ENCODE results near the gene VEGFA.

The VEGFA gene

DNA sequence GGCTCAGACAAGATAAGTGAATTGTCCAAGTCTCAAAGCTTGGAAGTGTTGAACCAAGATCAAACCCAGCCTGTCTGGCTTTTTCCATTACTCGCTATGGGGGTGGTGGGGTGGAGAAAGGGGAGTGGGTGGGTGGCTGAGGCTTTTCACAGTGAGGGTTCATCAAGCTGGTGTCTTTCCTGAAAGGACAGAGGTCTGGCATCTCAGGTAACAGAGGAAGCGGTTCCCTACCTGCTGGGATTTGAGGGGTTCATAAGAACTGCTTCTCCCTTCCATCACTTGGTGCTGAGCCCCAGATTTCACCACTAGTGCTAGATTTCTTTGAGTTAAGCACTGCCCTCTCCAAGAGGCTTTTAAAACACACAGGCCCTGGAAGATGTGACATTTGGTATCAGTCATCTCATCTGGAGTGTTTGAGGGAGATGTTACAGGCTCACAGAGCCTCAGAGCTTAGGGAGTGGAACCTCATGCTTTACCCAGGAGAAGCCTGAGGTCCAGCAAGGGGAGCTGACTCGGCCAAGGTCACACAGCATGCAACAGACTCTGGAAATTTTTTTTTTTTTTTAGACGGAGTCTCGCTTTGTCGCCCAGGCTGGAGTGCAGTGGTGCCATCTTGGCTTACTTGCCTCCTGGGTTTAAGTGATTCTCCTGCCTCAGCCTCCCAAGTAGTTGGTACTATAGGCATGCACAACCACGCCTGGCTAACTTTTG lies 6.0 kb upstream of the VEGFA start:
- POLR2A ChIA-PET = no interaction called here
- CTCF ChIA-PET = no interaction called here
- no peak for DNase-seq (ENCODE audit: extremely low spot score)
- TF ChIP-seq FOXM1 (IDR thresholded peaks at IDR 0.05; ENCODE audit: borderline replicate concordance) (no peak), L3MBTL2 (conservative IDR thresholded peaks at IDR 0.05) (no peak), FOXA1 (IDR thresholded peaks at IDR 0.05) (no peak), ELF4 (IDR thresholded peaks at IDR 0.05) (no peak), CTBP1 (IDR thresholded peaks at IDR 0.05; ENCODE audit: borderline replicate concordance) (no peak), NFRKB (IDR thresholded peaks at IDR 0.05) (no peak), TARDBP (IDR thresholded peaks at IDR 0.05) (no peak)
- TF ChIP-seq, protein P1, sequence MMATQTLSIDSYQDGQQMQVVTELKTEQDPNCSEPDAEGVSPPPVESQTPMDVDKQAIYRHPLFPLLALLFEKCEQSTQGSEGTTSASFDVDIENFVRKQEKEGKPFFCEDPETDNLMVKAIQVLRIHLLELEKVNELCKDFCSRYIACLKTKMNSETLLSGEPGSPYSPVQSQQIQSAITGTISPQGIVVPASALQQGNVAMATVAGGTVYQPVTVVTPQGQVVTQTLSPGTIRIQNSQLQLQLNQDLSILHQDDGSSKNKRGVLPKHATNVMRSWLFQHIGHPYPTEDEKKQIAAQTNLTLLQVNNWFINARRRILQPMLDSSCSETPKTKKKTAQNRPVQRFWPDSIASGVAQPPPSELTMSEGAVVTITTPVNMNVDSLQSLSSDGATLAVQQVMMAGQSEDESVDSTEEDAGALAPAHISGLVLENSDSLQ (IDR thresholded peaks at IDR 0.05) = no peak

DNA sequence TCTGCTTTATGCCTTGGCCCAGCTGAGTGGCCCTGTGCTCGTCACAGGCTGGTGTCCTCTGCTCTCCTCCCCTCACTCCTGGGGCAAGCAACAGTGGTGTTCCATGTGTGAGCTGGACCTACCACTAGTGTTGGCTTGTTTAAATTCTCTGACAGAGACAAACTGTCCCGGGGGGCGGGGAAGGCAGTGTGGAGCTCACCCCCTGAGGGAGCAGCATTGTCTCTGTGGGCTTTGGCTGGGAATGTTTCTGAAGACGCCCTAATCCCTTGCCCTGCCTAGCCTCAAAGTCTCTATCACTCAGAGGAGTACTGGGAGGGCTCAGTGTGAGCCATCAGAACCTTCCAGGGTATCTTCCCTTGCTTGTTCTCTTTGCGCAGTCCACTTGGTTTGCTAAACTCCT lies 5.2 kb upstream of the VEGFA start:
- ChIA-PET POLR2A (no interaction called here), CTCF (interaction anchor here (0.7 kb wide), 1 partner anchor 142 kb away, joined by 4 read pairs; no protein-coding TSS in a partner anchor)
- DNase-seq (ENCODE audit: extremely low spot score) = no peak
- no peak for TF ChIP-seq CTBP1 (IDR thresholded peaks at IDR 0.05; ENCODE audit: borderline replicate concordance)
- TF ChIP-seq ZNF384 (IDR thresholded peaks at IDR 0.05) = no peak

GRCh38 chr6:43765776-43766499 lies 4.1 kb upstream of the VEGFA start:
- POLR2A ChIA-PET = no interaction called here
- TF ChIP-seq TARDBP (IDR thresholded peaks at IDR 0.05) (no peak), FOXK2 (IDR thresholded peaks at IDR 0.05) (no peak), HDGF (IDR thresholded peaks at IDR 0.05; ENCODE audit: borderline replicate concordance) (no peak), NFRKB (IDR thresholded peaks at IDR 0.05) (no peak), SP1 (IDR thresholded peaks at IDR 0.05) (no peak), ARNT (IDR thresholded peaks at IDR 0.05) (no peak), FOXM1 (IDR thresholded peaks at IDR 0.05; ENCODE audit: borderline replicate concordance) (no peak), L3MBTL2 (conservative IDR thresholded peaks at IDR 0.05) (no peak), SUZ12 (IDR thresholded peaks at IDR 0.05) (no peak), BHLHE40 (IDR thresholded peaks at IDR 0.05; ENCODE audit: borderline replicate concordance) (no peak), FOXA1 (IDR thresholded peaks at IDR 0.05) (no peak), ZNF384 (IDR thresholded peaks at IDR 0.05) (no peak), CTBP1 (IDR thresholded peaks at IDR 0.05; ENCODE audit: borderline replicate concordance) (no peak), ELF4 (IDR thresholded peaks at IDR 0.05) (no peak), LEF1 (IDR thresholded peaks at IDR 0.05; ENCODE audit: borderline replicate concordance) (no peak)
- TF ChIP-seq, protein P1 (IDR thresholded peaks at IDR 0.05) = no peak
- DNase-seq (ENCODE audit: extremely low spot score) = no peak
- CTCF ChIA-PET = interaction anchor here (0.6 to 0.8 kb wide), 2 partner anchors 90 to 313 kb away, joined by 3 read pairs; no protein-coding TSS in a partner anchor

DNA sequence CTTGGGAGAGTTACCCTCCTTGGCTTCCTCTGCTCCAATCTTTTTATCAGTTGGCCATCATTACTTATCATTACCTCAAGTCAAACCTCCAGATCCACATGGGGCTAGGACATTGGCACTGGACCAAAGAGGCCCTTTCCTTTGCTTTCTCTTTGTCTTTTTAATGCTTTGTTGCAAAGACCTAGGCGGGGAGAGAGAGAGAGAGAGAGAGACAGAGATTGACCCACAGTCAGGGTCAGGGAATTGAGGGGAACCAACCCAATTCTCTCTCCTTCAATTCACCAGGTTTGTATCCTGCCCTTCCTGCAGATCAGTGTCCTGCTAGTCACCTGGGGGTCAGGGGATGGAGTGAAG lies 3.5 kb upstream of the VEGFA start:
- ChIA-PET POLR2A (no interaction called here), CTCF (no interaction called here)
- no peak for DNase-seq (ENCODE audit: extremely low spot score)
- TF ChIP-seq BHLHE40 (IDR thresholded peaks at IDR 0.05; ENCODE audit: borderline replicate concordance) = no peak
- TF ChIP-seq SP1 (IDR thresholded peaks at IDR 0.05) = no peak
- TF ChIP-seq ELF4 (IDR thresholded peaks at IDR 0.05) = no peak
- TF ChIP-seq NFRKB (IDR thresholded peaks at IDR 0.05) = no peak
- TF ChIP-seq FOXK2 (IDR thresholded peaks at IDR 0.05) = no peak
- no peak for TF ChIP-seq L3MBTL2 (conservative IDR thresholded peaks at IDR 0.05)
- TF ChIP-seq SUZ12 (IDR thresholded peaks at IDR 0.05) = no peak
- TF ChIP-seq ZNF384 (IDR thresholded peaks at IDR 0.05) = no peak
- TF ChIP-seq TARDBP (IDR thresholded peaks at IDR 0.05) = no peak
- TF ChIP-seq LEF1 (IDR thresholded peaks at IDR 0.05; ENCODE audit: borderline replicate concordance) = no peak
- TF ChIP-seq FOXM1 (IDR thresholded peaks at IDR 0.05; ENCODE audit: borderline replicate concordance) = no peak
- TF ChIP-seq, protein P1 (IDR thresholded peaks at IDR 0.05) = no peak
- TF ChIP-seq FOXA1 (IDR thresholded peaks at IDR 0.05) = no peak
- TF ChIP-seq HDGF (IDR thresholded peaks at IDR 0.05; ENCODE audit: borderline replicate concordance) = no peak
- TF ChIP-seq CTBP1 (IDR thresholded peaks at IDR 0.05; ENCODE audit: borderline replicate concordance) = no peak
- no peak for TF ChIP-seq ARNT (IDR thresholded peaks at IDR 0.05)

- CTCF ChIA-PET = interaction anchor here (1.8 kb wide), 1 partner anchor 187 kb away, joined by 5 read pairs; no protein-coding TSS in a partner anchor
- POLR2A ChIA-PET = no interaction called here
- TF ChIP-seq SUZ12 (IDR thresholded peaks at IDR 0.05) = no peak
- no peak for TF ChIP-seq ARNT (IDR thresholded peaks at IDR 0.05)
- TF ChIP-seq L3MBTL2 (conservative IDR thresholded peaks at IDR 0.05) = no peak
- TF ChIP-seq FOXK2 (IDR thresholded peaks at IDR 0.05) = no peak
- no peak for TF ChIP-seq SP1 (IDR thresholded peaks at IDR 0.05)
- TF ChIP-seq TARDBP (IDR thresholded peaks at IDR 0.05) = no peak
- TF ChIP-seq CTBP1 (IDR thresholded peaks at IDR 0.05; ENCODE audit: borderline replicate concordance) = no peak
- TF ChIP-seq NFRKB (IDR thresholded peaks at IDR 0.05) = no peak
- TF ChIP-seq LEF1 (IDR thresholded peaks at IDR 0.05; ENCODE audit: borderline replicate concordance) = no peak
- no peak for DNase-seq (ENCODE audit: extremely low spot score)
These were observed 3.0 kb upstream of the VEGFA start for GRCh38 chr6:43766964-43767461.

Data from HEK293T (cell line).